MM.1S (cell line): ENCODE data around the gene CLNK.

Source experiments
- DNase-seq: peaks from one replicate; pipeline ENCODE4 v3.0.0-alpha.2; 2015
- H2AFZ ChIP-seq: fragments of 300-600 bp; sonication (generic); 2 replicates; pipeline ENCODE4 v1.6.0; 2016; ENCODE audit warnings: antibody characterized with exemption, low read length
- H3F3A ChIP-seq: fragments of 300-600 bp; sonication (generic); 2 replicates; pipeline ENCODE4 v1.6.1; 2016; ENCODE audit warnings: mild to moderate bottlenecking, antibody characterized with exemption, low read length, moderate library complexity, mixed read lengths; ENCODE audit not compliant: insufficient read depth
- H3K27ac ChIP-seq: fragments of 300-600 bp; sonication (generic); 2 replicates; pipeline ENCODE4 v1.5.1; 2016; ENCODE audit warnings: mild to moderate bottlenecking, low read length
- H3K27me3 ChIP-seq: fragments of 300-600 bp; sonication (generic); replicated peaks from 2 replicates; pipeline ENCODE4 v1.6.0; 2016; ENCODE audit warnings: low read length; ENCODE audit not compliant: insufficient read depth
- H3K36me3 ChIP-seq: fragments of 300-600 bp; sonication (generic); replicated peaks from 2 replicates; pipeline ENCODE4 v1.6.1; 2016; ENCODE audit warnings: mild to moderate bottlenecking, low read length, mixed read lengths; ENCODE audit not compliant: insufficient read depth
- H3K4me1 ChIP-seq: fragments of 300-600 bp; sonication (generic); 2 replicates; pipeline ENCODE4 v1.6.1; 2016; ENCODE audit warnings: low read length, mixed read lengths
- H3K4me2 ChIP-seq: fragments of 300-600 bp; sonication (generic); 2 replicates; pipeline ENCODE4 v1.6.0; 2016; ENCODE audit warnings: low read depth, low read length
- H3K4me3 ChIP-seq: fragments of 300-600 bp; sonication (generic); 2 replicates; pipeline ENCODE4 v1.5.1; 2016; ENCODE audit warnings: low read length, mixed read lengths
- H3K79me2 ChIP-seq: fragments of 300-600 bp; sonication (generic); 2 replicates; pipeline ENCODE4 v1.6.1; 2016; ENCODE audit warnings: mixed run types, low read length, mixed read lengths
- H3K9ac ChIP-seq: fragments of 300-600 bp; sonication (generic); 2 replicates; pipeline ENCODE4 v1.6.1; 2016; ENCODE audit warnings: low read length, mixed read lengths
- H3K9me2 ChIP-seq: fragments of 300-600 bp; sonication (generic); replicated peaks from 2 replicates; pipeline ENCODE4 v1.6.1; 2016; ENCODE audit warnings: mild to moderate bottlenecking, low read length, mixed read lengths; ENCODE audit not compliant: insufficient read depth
- H3K9me3 ChIP-seq: fragments of 300-600 bp; sonication (generic); replicated peaks from 2 replicates; pipeline ENCODE4 v1.6.1; 2016; ENCODE audit warnings: mild to moderate bottlenecking, low read length, mixed read lengths; ENCODE audit not compliant: insufficient read depth
- H4K20me1 ChIP-seq: fragments of 300-600 bp; sonication (generic); 2 replicates; pipeline ENCODE4 v1.6.1; 2016; ENCODE audit warnings: mild to moderate bottlenecking, low read length, moderate library complexity, mixed read lengths; ENCODE audit not compliant: insufficient read depth
- EZH2 ChIP-seq: fragments of 300-600 bp; sonication (generic); optimal IDR thresholded peaks from 2 replicates; pipeline ENCODE3; 2017; ENCODE audit warnings: low read depth, mild to moderate bottlenecking, antibody characterized with exemption, low read length, mixed read lengths
- EZH2phosphoT487 ChIP-seq: fragments of 300-600 bp; sonication (generic); IDR thresholded peaks from 2 replicates; pipeline ENCODE4 v1.6.1; 2018; ENCODE audit warnings: antibody characterized with exemption, low read length
- TF ChIP-seq, protein P1 (sequence below): fragments of 300-600 bp; sonication (generic); IDR thresholded peaks from 2 replicates; pipeline ENCODE4 v1.5.1; 2016; ENCODE audit warnings: antibody characterized with exemption, low read length, mixed read lengths

The CLNK gene, protein sequence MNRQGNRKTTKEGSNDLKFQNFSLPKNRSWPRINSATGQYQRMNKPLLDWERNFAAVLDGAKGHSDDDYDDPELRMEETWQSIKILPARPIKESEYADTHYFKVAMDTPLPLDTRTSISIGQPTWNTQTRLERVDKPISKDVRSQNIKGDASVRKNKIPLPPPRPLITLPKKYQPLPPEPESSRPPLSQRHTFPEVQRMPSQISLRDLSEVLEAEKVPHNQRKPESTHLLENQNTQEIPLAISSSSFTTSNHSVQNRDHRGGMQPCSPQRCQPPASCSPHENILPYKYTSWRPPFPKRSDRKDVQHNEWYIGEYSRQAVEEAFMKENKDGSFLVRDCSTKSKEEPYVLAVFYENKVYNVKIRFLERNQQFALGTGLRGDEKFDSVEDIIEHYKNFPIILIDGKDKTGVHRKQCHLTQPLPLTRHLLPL

DNA sequence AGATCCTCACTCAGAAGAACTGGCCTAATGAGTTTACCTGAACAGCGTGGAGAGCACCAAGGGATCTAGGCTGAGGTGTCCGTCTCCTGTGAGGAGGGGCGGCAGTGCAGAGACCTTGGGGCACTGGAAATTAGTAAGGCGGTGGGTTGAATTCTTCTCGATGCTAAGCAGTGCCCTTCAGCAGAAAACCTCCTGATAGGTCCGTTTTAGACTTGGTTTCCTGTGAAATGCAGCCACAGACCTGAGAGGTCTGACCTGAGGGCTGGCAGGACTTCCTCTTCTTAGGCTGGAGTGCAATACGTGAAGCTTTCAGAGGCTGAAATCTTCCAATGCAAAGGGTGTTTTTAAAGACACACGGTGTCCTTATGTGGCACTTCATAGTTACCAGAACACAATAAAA is at the start of gene CLNK:
Gene CLNK (minus strand): TSS at position 138 of the 400 bp plus-strand sequence. CDS start 16,899 bp downstream, outside the sequence.
- Histone ChIP-seq H3K27me3 (no peaks in the 10 kb centered on the region), H3K9ac (no peak within 1 kb of the TSS), H3F3A (no peaks in the 10 kb centered on the region), H4K20me1 (no peaks in the 10 kb centered on the region), H3K4me3 (no peak within 1 kb of the TSS), H3K27ac (no peak within 1 kb of the TSS; the same call in 1 of the 2 replicates), H3K4me1 (peaks cover 10% of the 10 kb centered on the region), H3K36me3 (no peaks in the 10 kb centered on the region), H3K4me2 (peak within 1 kb of the TSS; percentile 38; the same call in 1 of the 2 replicates), H3K9me3 (no peaks in the 10 kb centered on the region), H3K9me2 (no peaks in the 10 kb centered on the region), H2AFZ (peak within 1 kb of the TSS; percentile 54), H3K79me2 (no peaks in the 10 kb centered on the region)
- TF ChIP-seq EZH2phosphoT487: no peak
- TF ChIP-seq EZH2: no peak
- TF ChIP-seq, protein P1, sequence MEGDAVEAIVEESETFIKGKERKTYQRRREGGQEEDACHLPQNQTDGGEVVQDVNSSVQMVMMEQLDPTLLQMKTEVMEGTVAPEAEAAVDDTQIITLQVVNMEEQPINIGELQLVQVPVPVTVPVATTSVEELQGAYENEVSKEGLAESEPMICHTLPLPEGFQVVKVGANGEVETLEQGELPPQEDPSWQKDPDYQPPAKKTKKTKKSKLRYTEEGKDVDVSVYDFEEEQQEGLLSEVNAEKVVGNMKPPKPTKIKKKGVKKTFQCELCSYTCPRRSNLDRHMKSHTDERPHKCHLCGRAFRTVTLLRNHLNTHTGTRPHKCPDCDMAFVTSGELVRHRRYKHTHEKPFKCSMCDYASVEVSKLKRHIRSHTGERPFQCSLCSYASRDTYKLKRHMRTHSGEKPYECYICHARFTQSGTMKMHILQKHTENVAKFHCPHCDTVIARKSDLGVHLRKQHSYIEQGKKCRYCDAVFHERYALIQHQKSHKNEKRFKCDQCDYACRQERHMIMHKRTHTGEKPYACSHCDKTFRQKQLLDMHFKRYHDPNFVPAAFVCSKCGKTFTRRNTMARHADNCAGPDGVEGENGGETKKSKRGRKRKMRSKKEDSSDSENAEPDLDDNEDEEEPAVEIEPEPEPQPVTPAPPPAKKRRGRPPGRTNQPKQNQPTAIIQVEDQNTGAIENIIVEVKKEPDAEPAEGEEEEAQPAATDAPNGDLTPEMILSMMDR: no peak
- DNase-seq: peak; percentile 47

DNA sequence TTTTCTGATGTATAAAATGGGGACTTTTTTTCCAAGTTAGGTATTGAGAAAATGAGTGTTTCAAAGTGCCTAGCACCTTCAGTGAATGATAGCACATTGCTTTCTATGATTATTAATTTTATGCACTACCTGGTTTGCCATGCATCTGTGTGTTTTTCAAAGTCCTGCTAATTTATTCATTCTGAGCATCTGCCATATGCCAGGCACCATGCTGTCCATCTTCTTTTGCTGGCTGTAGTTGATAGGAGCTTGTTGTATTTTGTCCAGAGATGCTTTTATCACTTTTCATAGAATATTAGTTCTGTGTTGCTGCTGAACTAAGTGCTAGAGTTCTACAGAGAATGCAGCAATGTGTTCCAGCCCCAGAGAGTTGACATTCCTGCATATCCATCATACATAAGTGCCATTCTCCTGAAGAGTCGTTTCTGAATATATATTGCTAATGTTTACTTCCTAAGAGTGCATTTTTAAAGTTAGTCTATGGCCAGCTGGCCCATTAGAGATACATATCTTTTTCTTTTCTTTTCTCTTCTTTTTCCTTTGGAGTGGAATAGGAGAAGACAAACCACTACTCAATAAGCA is 49.0 kb upstream of the CLNK start:
- no peaks in the 10 kb centered on the region for H3K79me2 ChIP-seq
- H3K9ac ChIP-seq: no peak overlapping the region
- no peak overlapping the region for H3K4me3 ChIP-seq
- H3K9me2 ChIP-seq: no peaks in the 10 kb centered on the region
- H3F3A ChIP-seq: no peaks in the 10 kb centered on the region
- DNase-seq: no peak
- H3K36me3 ChIP-seq: no peaks in the 10 kb centered on the region
- H3K27ac ChIP-seq: no peak overlapping the region
- H3K9me3 ChIP-seq: no peaks in the 10 kb centered on the region
- no peaks in the 10 kb centered on the region for H3K27me3 ChIP-seq
- TF ChIP-seq EZH2phosphoT487 (no peak), EZH2 (no peak)
- TF ChIP-seq, protein P1: no peak
- no peaks in the 10 kb centered on the region for H4K20me1 ChIP-seq
- peaks cover 36% of the 10 kb centered on the region for H3K4me1 ChIP-seq
- 0 out of 2 replicates have a peak overlapping the region, but pooled peaks have one; percentile 6 for H2AFZ ChIP-seq
- H3K4me2 ChIP-seq: no peak overlapping the region

DNA sequence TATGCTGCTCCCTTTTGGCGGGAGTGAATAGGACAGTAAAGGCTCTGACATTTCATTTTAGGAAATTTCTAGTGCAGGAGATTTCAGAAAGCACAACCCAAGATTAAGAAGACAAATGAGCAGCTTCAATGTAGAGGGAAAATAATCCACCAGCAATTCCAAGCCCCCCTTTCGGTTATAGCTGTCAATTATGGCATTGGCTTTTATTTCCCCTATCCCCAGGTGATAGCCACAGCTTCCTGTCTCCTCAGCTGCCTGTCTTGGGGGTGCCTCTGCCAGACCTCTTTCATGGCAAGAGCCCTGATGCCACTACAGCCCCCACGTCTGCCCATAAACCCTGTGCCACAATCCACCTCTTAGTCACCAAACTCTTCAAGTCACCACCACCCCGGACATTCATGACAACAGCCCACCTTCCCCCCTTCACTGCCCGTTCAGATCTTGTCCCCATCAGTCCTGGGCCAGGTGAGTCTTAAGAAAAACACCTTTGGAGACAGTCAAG is 48.4 kb upstream of the CLNK start:
- H3K4me1 ChIP-seq: peaks cover 36% of the 10 kb centered on the region
- H3K27me3 ChIP-seq: no peaks in the 10 kb centered on the region
- H3F3A ChIP-seq: no peaks in the 10 kb centered on the region
- no peaks in the 10 kb centered on the region for H3K9me2 ChIP-seq
- TF ChIP-seq EZH2phosphoT487 (no peak), EZH2 (no peak)
- TF ChIP-seq, protein P1: no peak
- H3K4me3 ChIP-seq: no peak overlapping the region
- no peaks in the 10 kb centered on the region for H3K9me3 ChIP-seq
- H3K79me2 ChIP-seq: no peaks in the 10 kb centered on the region
- no peaks in the 10 kb centered on the region for H3K36me3 ChIP-seq
- H4K20me1 ChIP-seq: no peaks in the 10 kb centered on the region
- H2AFZ ChIP-seq: peak overlapping the region; percentile 6; the same call in 1 of the 2 replicates
- no peak overlapping the region for H3K9ac ChIP-seq
- no peak for DNase-seq
- no peak overlapping the region; the same call in 1 of the 2 replicates for H3K27ac ChIP-seq
- H3K4me2 ChIP-seq: peak overlapping the region; percentile 25; the same call in 1 of the 2 replicates
